SK-N-DZ (cell line): ENCODE data around the gene PNPLA4. TPM values are rescaled to one million over a fixed set of nuclear protein-coding genes. Genes with fewer than 3 reads are reported as not detected.

Experiments
- DNase-seq: peaks from one replicate; pipeline ENCODE4 v3.0.0-alpha.2; 2015; ENCODE audit warnings: low spot score
- polyA plus RNA-seq, 2 experiments: library from polyadenylated mRNA; depleted of rRNA; stranded (reverse); fragments of >200 nt; gene quantifications; 2 replicates each; pipeline ENCODE4 v1.2.3, GENCODE V29; 2014

PNPLA4 gene, protein sequence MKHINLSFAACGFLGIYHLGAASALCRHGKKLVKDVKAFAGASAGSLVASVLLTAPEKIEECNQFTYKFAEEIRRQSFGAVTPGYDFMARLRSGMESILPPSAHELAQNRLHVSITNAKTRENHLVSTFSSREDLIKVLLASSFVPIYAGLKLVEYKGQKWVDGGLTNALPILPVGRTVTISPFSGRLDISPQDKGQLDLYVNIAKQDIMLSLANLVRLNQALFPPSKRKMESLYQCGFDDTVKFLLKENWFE
- polyA plus RNA-seq (2014; cell fraction: cytosol; rRNA removed): not detected in 2 replicates
- polyA plus RNA-seq (2014; cell fraction: nucleus; rRNA removed): not detected in 2 replicates

DNA sequence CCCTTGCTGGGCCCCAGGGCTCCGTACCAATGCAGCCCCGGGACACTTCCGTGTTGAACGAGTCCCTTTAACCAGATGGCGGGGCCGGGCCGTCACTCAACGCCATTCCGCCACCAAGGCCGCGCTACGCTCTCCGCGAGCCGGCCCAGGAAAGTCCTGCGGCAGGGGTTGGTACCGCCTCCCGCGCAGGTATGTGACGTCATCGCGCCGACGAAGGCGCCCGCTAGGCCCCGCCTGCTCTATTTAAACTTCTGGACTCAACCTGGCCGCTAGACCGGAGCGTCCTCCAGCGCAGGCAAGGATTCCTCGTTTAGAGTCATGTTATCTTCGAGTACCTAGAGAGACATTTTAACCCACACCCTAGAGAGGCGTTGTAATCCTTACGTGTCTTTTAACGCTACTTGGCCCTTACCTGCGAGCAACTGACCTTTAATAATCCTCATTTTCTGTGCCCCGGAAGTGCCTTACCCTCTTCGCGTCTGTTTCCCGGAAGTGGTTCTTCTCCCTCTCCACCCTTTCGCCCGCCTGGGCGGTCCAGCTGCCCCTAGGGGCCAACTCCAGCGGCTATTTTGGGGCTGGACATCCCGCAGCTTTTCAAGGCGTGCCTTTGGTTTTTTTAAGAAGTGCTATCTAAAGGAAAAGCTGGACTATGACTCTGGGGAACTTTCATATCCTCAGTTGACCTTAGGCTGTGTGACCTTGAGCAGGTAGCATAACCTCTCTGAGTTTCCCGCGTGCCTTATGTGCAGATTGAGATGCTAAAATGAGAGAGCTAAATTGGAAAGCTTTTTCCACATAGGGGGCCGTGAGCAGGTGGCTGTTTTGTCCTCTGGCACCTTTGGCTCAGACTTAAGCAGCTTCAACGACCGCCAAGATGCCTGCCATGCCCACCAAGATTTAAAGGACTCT is at the start of gene PNPLA4:
TSS of gene PNPLA4 (minus strand) at position 155 of the 909 bp plus-strand sequence. CDS start 1,294 bp downstream, outside the sequence.
- DNase-seq: no peak

DNA sequence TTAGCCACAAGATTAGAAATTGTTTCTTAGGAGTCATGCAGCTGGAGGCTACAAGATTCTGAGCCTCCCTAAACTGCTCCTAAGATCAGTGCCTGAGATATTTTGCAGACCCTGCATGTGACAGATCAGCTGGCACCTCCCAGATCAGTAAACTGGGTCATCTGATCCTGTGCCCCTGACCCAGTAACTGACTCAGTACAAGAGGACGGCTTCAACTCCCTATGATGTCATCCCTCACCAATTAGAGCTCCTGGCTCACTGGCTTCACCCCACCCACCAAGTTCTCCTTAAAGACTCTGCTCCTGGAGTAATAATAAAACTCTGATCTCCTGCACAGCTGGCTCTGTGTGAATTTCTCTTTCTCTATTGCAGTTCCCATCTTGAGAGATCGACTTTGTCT is 45.4 kb upstream of the PNPLA4 start:
- DNase-seq: peak; percentile 43

DNA sequence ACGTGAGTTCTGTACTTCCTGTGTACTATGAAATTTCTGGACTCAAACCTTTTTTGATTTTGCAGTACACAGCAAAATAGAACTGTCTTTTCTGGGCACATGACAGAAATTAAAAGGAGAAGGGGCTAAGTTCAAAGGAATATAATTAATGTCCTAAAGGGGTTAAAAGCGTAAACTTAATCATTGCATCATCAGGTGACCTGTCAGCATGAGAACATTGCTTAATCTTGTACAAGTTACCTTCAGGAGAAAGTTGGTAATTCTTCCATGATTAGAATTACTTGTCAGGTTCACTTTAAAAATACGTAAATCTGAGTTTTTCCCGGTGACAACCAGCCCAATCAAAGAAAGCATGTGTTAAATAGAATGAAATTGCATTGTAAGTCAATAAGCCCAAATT is 43.2 kb upstream of the PNPLA4 start:
- DNase-seq: no peak

DNA sequence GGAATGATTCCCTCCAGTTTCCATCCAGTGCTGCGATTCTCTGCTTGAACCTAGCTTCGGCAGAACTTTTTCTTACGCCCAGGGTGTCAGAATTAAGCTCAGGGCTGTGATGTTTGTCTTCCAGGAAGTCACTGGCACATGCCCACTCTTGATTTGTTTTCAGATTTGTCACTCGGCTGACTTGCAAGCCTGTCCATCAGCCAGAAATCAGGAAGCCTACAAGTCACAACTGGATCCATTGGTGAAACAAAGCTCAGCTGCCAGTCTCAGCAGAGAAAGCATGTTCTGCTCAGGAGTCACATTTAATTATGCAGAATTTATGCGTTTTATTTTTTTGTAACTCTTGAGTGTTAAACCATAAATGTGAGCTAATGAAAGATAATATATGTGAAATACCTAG is 38.2 kb upstream of the PNPLA4 start:
- no peak for DNase-seq

DNA sequence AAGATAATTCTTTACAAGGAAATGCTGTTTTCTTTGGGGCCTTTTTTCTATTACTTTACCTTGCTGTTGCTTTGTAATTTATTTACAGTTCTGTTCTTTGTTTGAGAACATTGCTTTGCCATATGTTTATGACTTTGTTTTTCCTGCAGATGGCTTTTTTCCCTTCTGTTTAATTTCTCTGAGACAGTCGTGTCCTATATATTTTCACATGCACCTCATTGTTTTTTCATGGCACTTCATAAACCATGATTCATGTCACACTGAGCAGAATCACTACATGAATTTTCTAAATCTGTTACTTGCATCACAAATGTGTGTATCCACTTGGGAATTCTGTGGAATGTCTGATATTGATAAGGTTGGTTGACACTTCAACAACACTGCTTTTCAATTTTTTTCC is 33.0 kb upstream of the PNPLA4 start:
- no peak for DNase-seq

DNA sequence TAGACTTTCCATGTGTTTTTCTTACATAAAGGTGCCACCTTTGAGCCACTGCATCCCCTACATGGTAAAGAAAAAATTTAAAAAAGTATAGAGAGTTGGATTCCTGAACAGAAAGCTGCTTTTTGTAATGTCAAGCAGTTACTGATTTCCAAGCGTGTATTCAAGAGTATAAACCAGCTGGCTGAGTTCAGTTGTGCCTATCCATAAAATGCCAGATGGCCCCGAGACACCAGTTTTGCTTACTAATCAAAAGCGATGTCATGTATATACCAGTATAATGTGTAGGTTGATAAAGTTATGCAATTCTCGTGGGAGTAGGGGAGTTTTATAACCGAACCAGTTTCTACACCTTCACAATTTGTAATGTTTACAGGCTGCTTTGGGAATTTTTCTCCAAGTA is 26.2 kb upstream of the PNPLA4 start:
- peak; percentile 35 for DNase-seq

DNA sequence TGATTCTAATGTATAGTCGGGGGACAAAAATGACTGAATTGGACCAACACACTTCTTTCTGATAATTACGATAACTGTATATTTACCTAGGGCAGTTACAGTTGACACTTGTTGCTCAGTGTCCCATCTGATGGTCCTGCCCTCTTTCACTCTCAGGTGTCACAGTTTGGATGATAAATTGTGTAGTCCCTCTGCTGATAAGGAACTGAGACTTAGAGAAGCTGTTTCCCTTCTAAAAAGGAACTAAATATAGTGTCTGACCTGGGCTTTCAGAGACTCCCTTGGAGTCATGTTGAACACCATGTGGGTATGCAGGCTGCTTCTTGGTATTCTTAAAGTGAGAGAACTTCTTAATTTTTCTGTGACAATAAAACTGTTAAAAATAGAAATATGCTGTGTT is 23.7 kb upstream of the PNPLA4 start:
- DNase-seq: no peak

DNA sequence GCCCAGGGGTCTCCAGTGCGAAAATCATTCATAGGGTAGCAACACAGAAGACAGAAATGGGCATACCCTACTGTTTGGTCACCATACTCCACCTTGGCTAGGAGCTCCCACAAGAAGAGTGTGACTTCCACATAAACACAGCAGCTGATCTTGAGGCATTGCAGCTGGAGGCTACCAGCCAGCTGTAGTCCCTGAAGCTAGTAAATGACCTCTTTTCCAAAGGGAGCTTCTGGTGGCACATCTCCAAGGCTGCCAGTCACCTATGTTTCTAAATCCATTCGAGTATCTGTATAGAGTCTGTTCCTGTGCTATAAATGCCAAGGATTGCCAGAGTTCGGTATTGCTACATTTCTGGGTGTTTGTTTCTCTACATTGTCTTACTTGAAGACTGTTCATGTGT is 21.3 kb upstream of the PNPLA4 start:
- DNase-seq: no peak

DNA sequence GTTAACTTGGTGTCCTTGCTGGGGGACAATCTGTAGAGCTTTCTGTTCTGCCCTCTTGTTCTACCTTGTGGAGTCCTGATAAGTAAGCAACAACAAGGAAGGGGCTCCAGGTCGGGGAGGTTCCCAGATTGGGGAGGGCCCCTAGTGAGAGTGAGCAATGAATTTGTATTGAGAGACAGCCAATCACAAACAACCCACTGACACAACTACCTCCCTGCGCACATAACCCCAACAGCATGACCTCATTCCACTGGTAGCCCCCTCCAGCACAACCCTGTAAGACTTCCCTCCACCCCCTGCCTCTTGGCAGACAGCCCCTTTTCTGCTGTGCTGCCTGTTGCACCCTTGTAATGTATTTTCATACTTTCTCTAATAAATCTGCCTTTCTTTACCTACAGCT is 19.7 kb upstream of the PNPLA4 start:
- DNase-seq: no peak

DNA sequence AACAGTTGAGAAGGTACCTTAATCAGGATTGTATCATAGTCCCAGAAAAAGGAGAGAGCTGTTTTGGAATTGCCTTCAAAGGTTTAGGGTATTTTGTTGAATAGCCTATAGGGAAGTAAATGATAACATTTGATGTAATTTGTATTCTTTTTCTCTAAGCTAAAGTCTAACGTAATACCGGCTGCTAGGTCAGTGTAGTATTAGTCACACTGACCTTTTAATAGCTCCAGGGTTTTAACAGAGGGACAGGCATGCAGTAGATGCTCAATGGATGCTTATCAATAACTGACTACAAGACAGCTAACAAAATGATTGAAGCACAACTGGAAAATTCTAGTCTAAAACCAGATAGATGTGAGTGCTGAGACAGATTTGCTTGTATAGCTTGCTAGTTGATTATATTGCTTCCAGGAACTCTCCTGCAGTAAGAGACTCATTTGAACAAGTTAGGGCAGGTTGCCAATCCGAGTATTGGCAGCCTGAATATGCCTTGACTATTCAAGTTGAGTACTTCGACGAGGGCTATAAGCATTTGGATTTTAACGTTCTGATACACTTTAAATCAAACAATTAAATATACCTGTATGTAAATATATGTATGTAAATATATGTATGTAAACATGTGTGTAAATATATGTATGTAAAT is 16.5 kb upstream of the PNPLA4 start:
- no peak for DNase-seq

DNA sequence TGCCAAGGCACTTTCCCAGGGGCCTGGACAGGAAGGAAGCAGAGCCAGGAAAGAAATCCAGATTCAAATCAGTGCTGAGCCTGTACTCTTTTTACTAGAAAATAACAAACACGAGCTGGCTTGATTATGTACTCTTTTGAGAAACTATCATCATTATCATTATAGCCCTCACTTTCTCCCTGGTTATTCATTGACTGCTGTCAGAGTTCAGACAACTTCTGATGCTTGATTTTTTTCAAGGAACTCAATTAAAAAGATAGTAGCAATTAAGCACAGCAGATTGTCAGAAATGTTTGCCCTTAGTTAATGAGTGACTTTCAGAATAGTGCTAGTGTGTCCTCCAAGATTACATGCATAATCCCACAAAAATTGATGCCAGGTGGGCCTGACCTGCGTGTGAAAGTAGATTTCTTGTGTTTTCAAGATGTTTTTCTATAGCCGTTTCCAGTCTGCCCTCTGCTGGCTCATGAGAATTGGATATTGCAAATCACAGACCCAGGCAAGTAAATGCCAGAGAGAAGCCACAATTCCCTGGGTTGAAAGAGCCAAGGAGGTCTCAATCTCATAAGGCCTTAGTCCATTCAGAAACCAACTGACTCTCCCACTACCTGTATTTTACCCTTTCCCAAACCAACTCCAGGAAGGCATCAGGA is 14.3 kb upstream of the PNPLA4 start:
- peak; percentile 52 for DNase-seq

DNA sequence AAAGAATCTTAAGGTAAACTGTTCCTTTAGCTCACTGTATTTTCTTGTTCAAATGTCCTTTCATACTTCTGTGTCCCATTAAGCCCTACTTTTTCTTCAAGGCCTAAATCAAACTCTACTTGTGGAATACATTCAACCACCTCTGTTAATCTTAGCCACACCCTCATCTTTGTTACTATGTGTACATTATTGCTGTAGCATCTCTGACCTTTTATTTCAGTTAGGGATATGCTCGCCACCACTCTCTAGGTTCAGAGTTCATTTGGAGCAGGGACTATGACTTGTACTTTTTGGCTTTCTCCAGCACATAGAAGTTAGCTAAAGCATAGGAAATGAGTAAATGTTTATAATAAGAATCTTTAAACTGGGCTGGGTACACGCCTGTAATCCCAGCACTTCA is 6.8 kb upstream of the PNPLA4 start:
- DNase-seq: no peak

DNA sequence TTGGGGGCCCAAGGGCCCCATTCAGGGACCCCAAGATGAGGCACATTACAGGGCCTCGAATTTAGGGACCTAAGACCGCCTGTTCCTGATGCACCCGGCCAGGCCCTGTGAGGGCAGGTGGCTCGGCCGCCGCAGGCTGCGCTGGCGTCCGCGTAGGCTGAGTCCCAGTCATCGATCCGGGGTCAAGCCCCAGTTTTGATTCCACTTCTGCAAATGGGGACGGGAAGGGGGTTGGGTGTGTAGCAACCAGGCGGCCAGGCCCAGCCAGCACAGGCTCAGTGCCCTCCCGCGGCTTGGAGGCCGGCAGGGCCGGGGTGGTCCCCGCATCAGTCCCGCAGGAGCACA is 327 bp downstream of the PNPLA4 start:
- DNase-seq: no peak

DNA sequence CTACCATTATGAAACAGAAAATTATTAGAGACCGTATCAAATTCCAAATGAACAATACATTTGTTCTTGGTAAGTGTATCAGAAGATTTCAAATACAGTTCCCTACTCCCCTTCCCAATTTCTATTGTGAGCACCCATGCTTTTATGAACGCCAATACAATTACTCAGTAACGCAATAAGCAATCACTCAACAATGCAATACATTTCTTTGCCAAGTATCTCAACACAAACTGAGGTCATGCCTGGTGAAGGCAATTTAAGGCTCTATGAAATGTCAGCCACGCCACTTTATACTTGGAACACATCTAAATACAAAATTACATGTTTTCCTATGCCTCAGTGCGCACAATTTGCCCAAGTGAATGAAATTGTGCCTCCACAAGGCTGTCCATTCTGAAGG is 712 bp downstream of the PNPLA4 start:
- no peak for DNase-seq

DNA sequence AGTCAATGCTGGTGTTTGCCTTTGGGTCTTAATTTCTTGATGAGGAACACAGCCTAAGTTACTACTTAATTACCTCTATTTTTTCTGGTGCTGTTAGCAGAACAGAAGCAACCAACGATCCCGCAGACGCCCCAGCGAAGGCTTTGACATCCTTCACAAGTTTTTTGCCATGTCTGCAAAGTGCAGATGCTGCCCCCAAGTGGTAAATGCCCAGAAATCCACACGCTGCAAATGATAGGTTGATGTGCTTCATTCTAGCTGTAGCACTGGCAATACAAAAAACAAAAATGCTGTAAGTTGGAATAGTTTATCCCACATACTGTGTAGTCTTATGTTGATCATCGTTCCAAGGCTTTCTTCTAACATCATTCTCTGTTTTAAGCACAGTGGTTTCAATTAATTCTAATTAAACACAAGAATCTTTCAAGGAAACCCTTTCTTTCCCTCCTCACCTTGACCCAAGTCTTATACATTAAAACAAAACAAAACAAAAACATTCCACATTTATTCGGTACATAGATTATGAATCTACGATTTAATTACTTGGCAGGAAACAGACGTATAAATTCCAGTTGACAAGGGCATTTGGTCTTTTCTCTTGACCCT is 1.2 kb downstream of the PNPLA4 start:
- DNase-seq: peak; percentile 60

DNA sequence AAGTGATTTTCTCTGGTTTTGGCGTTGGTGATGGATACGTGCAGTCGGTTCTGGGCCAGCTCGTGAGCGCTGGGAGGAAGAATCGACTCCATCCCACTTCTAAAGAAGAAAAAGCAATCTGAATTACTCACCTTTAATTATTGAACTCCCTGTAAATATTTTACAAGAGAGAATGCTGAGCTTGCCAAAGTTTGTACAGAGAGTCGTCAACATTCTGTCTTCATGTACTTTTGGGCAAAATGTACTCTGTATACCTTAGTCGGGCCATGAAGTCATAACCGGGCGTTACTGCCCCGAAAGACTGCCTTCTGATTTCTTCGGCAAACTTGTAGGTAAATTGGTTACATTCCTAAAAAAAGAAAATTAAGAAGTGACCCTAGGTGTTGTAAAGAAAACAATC is 5.5 kb downstream of the PNPLA4 start:
- no peak for DNase-seq

DNA sequence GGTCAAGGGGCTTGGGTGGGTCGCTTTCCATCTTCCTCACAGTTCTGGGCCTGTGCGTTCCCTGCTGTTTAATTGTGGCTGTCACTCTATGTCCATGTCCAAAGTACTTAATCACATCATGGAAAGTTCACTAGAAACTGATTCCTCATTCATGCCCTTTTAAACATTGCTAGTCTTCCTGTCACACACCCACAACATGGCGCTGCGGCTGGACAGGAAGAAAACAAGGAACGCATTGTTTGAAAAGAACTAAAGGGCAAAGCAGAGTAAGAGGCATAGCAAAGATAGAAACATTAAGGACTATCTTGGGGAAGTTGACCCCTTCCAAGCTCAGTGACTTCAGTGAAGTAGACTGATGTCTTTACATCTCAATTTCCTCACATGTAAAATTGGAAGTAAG is 18.4 kb downstream of the PNPLA4 start:
- DNase-seq: no peak

DNA sequence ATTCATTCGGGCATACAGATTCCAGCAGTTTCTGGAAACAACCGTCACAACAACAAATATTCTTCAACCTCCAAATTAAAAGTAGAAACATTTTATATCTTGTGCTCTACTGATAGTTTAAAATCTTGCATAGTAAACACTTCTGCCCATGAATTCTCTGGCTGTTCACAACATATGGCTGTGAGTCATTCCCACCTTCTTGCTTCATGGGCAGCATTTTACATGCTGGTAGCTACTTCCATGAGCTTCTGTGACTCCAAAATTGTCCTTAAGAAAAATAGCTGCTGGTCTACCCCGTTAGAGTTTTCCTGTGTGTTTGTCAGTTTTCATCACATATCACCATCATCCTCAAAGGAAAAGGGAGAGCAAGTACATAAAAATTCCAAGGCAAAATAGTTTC is 22.7 kb downstream of the PNPLA4 start:
- no peak for DNase-seq

DNA sequence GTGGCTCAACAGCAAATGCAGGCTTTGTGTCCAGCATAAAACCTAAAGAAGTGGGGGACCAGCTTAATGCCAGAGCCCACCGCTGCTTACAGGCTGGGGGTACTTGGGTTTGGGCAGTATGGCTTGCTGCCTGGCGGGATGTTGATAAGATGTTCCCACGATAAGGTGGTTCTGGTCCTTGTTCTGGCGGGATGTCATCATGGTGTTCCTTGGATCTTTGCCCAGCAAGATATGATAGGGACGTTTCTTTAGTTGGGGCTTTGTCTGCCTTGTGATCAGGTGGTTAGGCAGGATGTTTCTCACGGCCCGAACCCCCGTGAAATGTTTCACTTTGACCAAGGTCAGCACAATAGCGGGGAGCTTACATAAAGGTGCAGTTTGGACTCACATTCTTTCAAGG is 35.3 kb downstream of the PNPLA4 start:
- DNase-seq: peak; percentile 1

DNA sequence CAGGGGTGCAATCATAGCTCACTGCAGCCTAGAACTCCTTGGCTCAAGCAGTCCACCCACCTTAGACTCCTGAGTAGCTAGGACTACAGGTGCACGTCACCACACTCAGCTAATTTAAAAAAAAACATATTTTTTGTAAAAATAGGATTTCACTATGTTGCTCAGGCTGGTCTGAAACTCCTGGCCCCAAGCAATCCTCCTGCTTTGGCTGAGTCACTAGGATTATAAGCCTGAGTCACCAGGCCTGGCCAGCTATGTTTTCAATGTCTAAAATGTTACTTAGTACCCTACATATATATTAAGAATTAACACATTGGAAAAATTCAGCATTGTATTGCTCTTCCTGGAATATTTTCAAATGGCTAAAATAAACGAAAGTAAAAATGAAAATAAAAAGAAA is 37.5 kb downstream of the PNPLA4 start:
- no peak for DNase-seq

DNA sequence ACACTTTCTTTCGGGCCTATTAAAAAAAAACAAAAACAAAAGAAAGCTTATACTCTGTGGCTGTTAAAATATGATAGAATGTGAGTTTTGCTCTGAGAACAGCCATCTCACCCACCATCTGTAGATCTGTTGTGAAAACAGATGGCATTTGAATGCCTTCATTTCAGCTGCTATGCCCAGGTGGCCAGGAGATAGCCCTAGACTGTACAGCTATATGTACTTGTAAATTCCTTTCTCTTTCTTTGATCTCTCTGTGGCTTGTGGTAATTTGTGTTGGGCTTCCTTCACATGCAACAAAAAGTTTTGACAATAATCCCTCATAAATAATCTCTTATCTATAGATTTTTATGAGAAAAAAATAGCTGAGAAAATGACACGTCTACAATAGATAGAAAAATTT is 38.1 kb downstream of the PNPLA4 start:
- DNase-seq: no peak

DNA sequence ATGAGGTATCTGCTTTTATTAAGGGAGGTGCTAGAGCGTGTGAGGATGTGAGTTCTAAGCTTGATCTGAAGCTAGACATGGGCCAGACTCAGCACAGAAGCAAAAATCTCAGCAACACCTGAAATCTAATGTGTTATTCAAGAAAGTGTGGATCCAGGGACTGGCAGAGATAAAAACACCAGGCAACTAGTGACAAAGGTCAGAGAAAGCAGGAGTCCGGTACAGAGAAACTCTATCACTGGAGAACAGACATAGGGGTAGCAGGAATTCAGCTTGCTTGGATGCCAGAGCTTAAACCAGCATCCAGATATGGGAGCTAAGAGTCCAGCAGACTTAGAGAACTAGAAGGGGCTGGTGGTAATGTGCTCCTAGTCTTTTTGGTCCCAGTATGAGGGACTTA is 50.3 kb downstream of the PNPLA4 start:
- no peak for DNase-seq
